ENCODE measurements around the gene DGKZ.

GRCh38 chr11:46408407-46408986 lies 61.2 kb downstream of the DGKZ start:
- no peak for TF ChIP-seq POLR2A (IDR thresholded peaks at IDR 0.05)
- no peak for TF ChIP-seq CTCF (IDR thresholded peaks at IDR 0.05)

All from lower leg skin (tissue), 3 donors.